PC-3 (cell line): Measurements from ENCODE around the gene RAB8A. TPM values are rescaled to one million over a fixed set of nuclear protein-coding genes. Genes with fewer than 3 reads are reported as not detected.
A peak's percentile ranks its signal among the peaks of the same experiment; 100 is the strongest.
"Not testable (repeated sequence)": the region's sequence is repeated elsewhere in the genome, so short reads cannot be mapped to it uniquely, and the experiment has no call there.

Experiments
- ATAC-seq: fragments of 200-7000 bp; cut with Tn5 transposase; 2 replicates; pipeline ENCODE4 v1.9.1; 2020; ENCODE audit warnings: mild to moderate bottlenecking, moderate library complexity
- BruUV-seq: library from RNA; stranded (reverse); fragments of 400-500 nt; replicated peaks from 2 replicates; lab custom pipeline; 2021; lab: Mats Ljungman, UMichigan
- CTCF ChIA-PET: fragments of 300-600 bp; sonication (Branson Sonifier 250); formaldehyde crosslinking; loops from one replicate; lab custom pipeline; 2022; ENCODE audit warnings: antibody characterized with exemption; lab: Charles Lee
- POLR2A ChIA-PET: fragments of 300-600 bp; sonication (Branson Sonifier 250); formaldehyde crosslinking; loops from one replicate; lab custom pipeline; 2022; ENCODE audit warnings: antibody characterized with exemption; ENCODE audit not compliant: unreplicated experiment; lab: Charles Lee
- DNase-seq: peaks from one replicate; pipeline ENCODE4 v3.0.0-alpha.2; 2015
- H2AFZ ChIP-seq: fragments of 300-600 bp; sonication (generic); 2 replicates; pipeline ENCODE4 v1.6.0; 2016; ENCODE audit warnings: antibody characterized with exemption, low read length
- H3F3A ChIP-seq: fragments of 300-600 bp; sonication (generic); one replicate; pipeline ENCODE4 v1.6.0; 2017; ENCODE audit warnings: antibody characterized with exemption, low read length, control low read depth, mild to moderate bottlenecking; ENCODE audit not compliant: unreplicated experiment
- H3K27ac ChIP-seq: fragments of 300-600 bp; sonication (generic); 2 replicates; pipeline ENCODE4 v1.5.1; 2016; ENCODE audit warnings: mild to moderate bottlenecking, low read length
- H3K27me3 ChIP-seq: fragments of 300-600 bp; sonication (generic); 2 replicates; pipeline ENCODE4 v1.6.1; 2016; ENCODE audit warnings: low read length, mixed read lengths
- H3K36me3 ChIP-seq: fragments of 300-600 bp; sonication (generic); 2 replicates; pipeline ENCODE4 v1.6.1; 2016; ENCODE audit warnings: low read depth, mixed run types, low read length, mixed read lengths
- H3K4me1 ChIP-seq: fragments of 300-600 bp; sonication (generic); 2 replicates; pipeline ENCODE4 v1.5.1; 2016; ENCODE audit warnings: low read length; ENCODE audit not compliant: insufficient read depth
- H3K4me2 ChIP-seq: fragments of 300-600 bp; sonication (generic); 2 replicates; pipeline ENCODE4 v1.6.0; 2016; ENCODE audit warnings: low read length
- H3K4me3 ChIP-seq: fragments of 300-600 bp; sonication (generic); 2 replicates; pipeline ENCODE4 v1.5.1; 2016; ENCODE audit warnings: mild to moderate bottlenecking, low read length, mixed read lengths
- H3K79me2 ChIP-seq: fragments of 300-600 bp; sonication (generic); 2 replicates; pipeline ENCODE4 v1.6.1; 2017; ENCODE audit warnings: low read length, mixed read lengths
- H3K9ac ChIP-seq: fragments of 300-600 bp; sonication (generic); 2 replicates; pipeline ENCODE4 v1.6.0; 2016; ENCODE audit warnings: mild to moderate bottlenecking, low read length
- H3K9me2 ChIP-seq: fragments of 300-600 bp; sonication (generic); replicated peaks from 2 replicates; pipeline ENCODE4 v1.6.1; 2016; ENCODE audit warnings: mixed run types, low read length, mixed read lengths
- H3K9me3 ChIP-seq: fragments of 300-600 bp; sonication (generic); 2 replicates; pipeline ENCODE4 v1.6.1; 2016; ENCODE audit warnings: low read length, mixed read lengths
- H4K20me1 ChIP-seq: fragments of 300-600 bp; sonication (generic); 2 replicates; pipeline ENCODE4 v1.6.1; 2016; ENCODE audit warnings: low read length, mixed read lengths
- CTCF ChIP-seq: fragments of 300-600 bp; sonication (generic); conservative IDR thresholded peaks from 2 replicates; pipeline ENCODE4 v1.5.1; 2017; ENCODE audit warnings: antibody characterized with exemption, low read depth, mild to moderate bottlenecking, low read length
- EZH2 ChIP-seq: fragments of 300-600 bp; sonication (generic); IDR thresholded peaks from one replicate; pipeline ENCODE4 v1.6.1; 2017; ENCODE audit warnings: antibody characterized with exemption, mild to moderate bottlenecking, low read length; ENCODE audit not compliant: unreplicated experiment
- EZH2phosphoT487 ChIP-seq: fragments of 300-600 bp; sonication (generic); IDR thresholded peaks from 2 replicates; pipeline ENCODE4 v1.6.1; 2018; ENCODE audit warnings: mild to moderate bottlenecking, antibody characterized with exemption, low read length, borderline replicate concordance
- intact Hi-C: fragments of 100-400 bp; cut with micrococcal nuclease; formaldehyde crosslinking; loops from 2 replicates; pipeline ENCODE4 v1.9.0; 2023
- total RNA-seq: library from RNA; depleted of rRNA; stranded (reverse); fragments of >200 nt; gene quantifications from 2 replicates; pipeline ENCODE4 v1.2.3, GENCODE V29; 2014

Gene RAB8A
- total RNA-seq, 1 experiment from 2014 or later, result 94.5 TPM

- ChIA-PET CTCF (no interaction called here), POLR2A (no interaction called here)
- Histone ChIP-seq H3K4me3 (no peak overlapping the region), H3F3A (no peaks in the 10 kb centered on the region), H2AFZ (no peak overlapping the region), H3K9me3 (no peaks in the 10 kb centered on the region), H3K79me2 (peaks cover 22% of the 10 kb centered on the region), H3K4me2 (no peak overlapping the region), H3K36me3 (peaks cover 64% of the 10 kb centered on the region), H3K27ac (no peak overlapping the region), H3K27me3 (no peaks in the 10 kb centered on the region), H3K9ac (no peak overlapping the region), H3K9me2 (no peaks in the 10 kb centered on the region), H4K20me1 (no peaks in the 10 kb centered on the region), H3K4me1 (peaks cover 14% of the 10 kb centered on the region)
- no TSS peak for BruUV-seq
- no peak for TF ChIP-seq EZH2phosphoT487
- no peak for DNase-seq
- ATAC-seq, result no peak
- intact Hi-C loops, result no loop called here
Measured at GRCh38 chr19:16084067-16084685, 27.5 kb upstream of the RAB8A start.

GRCh38 chr19:16085115-16085514, 26.6 kb upstream of the RAB8A start:
- H3K4me1 ChIP-seq, result peaks cover 4% of the 10 kb centered on the region
- no peaks in the 10 kb centered on the region for H4K20me1 ChIP-seq
- no peaks in the 10 kb centered on the region for H3K9me3 ChIP-seq
- H2AFZ ChIP-seq, result no peak overlapping the region
- ChIA-PET CTCF (no interaction called here), POLR2A (no interaction called here)
- intact Hi-C loops, result no loop called here
- peak; percentile 42 for DNase-seq
- no peak overlapping the region for H3K4me2 ChIP-seq
- no peak; the same call in 1 of the 2 replicates for ATAC-seq
- BruUV-seq, result no TSS peak
- no peak overlapping the region for H3K9ac ChIP-seq
- no peaks in the 10 kb centered on the region for H3F3A ChIP-seq
- H3K27me3 ChIP-seq, result no peaks in the 10 kb centered on the region
- H3K36me3 ChIP-seq, result peaks cover 67% of the 10 kb centered on the region
- H3K4me3 ChIP-seq, result no peak overlapping the region
- no peaks in the 10 kb centered on the region for H3K9me2 ChIP-seq
- no peak overlapping the region for H3K27ac ChIP-seq
- TF ChIP-seq EZH2 (no peak), EZH2phosphoT487 (no peak), CTCF (no peak)
- peaks cover 18% of the 10 kb centered on the region for H3K79me2 ChIP-seq

GRCh38 chr19:16087404-16087803, 24.3 kb upstream of the RAB8A start:
- H3K27ac ChIP-seq, H3K27me3 ChIP-seq, H3F3A ChIP-seq, CTCF ChIA-PET, BruUV-seq, DNase-seq, intact Hi-C loops, H3K79me2 ChIP-seq, H3K4me1 ChIP-seq, H4K20me1 ChIP-seq, H2AFZ ChIP-seq, H3K4me2 ChIP-seq, H3K9me2 ChIP-seq, H3K9ac ChIP-seq, H3K4me3 ChIP-seq, ATAC-seq, POLR2A ChIA-PET, H3K9me3 ChIP-seq: not testable (repeated sequence)
- peaks cover 63% of the 10 kb centered on the region for H3K36me3 ChIP-seq

- no peaks in the 10 kb centered on the region for H3F3A ChIP-seq
- CTCF ChIA-PET, result no interaction called here
- peaks cover 63% of the 10 kb centered on the region for H3K36me3 ChIP-seq
- H2AFZ ChIP-seq, result no peak overlapping the region
- no peaks in the 10 kb centered on the region for H3K9me2 ChIP-seq
- peaks cover 2% of the 10 kb centered on the region for H3K4me1 ChIP-seq
- H3K79me2 ChIP-seq, result no peaks in the 10 kb centered on the region
- no peak overlapping the region for H3K4me3 ChIP-seq
- no peak overlapping the region for H3K4me2 ChIP-seq
- DNase-seq (no peak), ATAC-seq (no peak)
- H3K27ac ChIP-seq, result no peak overlapping the region
- intact Hi-C loops, result no loop called here
- BruUV-seq, result no TSS peak
- POLR2A ChIA-PET, result no interaction called here
- TF ChIP-seq EZH2 (no peak), CTCF (no peak), EZH2phosphoT487 (no peak)
- H3K9ac ChIP-seq, result no peak overlapping the region
- no peaks in the 10 kb centered on the region for H3K9me3 ChIP-seq
- no peaks in the 10 kb centered on the region for H3K27me3 ChIP-seq
- H4K20me1 ChIP-seq, result no peaks in the 10 kb centered on the region
Measured at GRCh38 chr19:16087940-16088339, 23.7 kb upstream of the RAB8A start.
